HepG2 (cell line): ENCODE results near the gene C1orf159. TPM values are rescaled to one million over a fixed set of nuclear protein-coding genes. Genes with fewer than 3 reads are reported as not detected.

Experiments
- ADNP ChIP-seq: sonication (generic); formaldehyde crosslinking; IDR thresholded peaks from 2 replicates; pipeline ENCODE4 v1.4.0; 2020; ENCODE audit warnings: missing genetic modification reagents
- HNRNPUL1 ChIP-seq: fragments of 200-400 bp; formaldehyde crosslinking; IDR thresholded peaks from 2 replicates; pipeline ENCODE4 v1.6.1; 2017; ENCODE audit warnings: low read depth, mild to moderate bottlenecking, low read length, moderate library complexity
- MTA3 ChIP-seq: sonication (generic); formaldehyde crosslinking; IDR thresholded peaks from 2 replicates; pipeline ENCODE4 v1.4.0; 2020; ENCODE audit warnings: missing genetic modification reagents
- PTBP1 ChIP-seq: fragments of 200-400 bp; formaldehyde crosslinking; IDR thresholded peaks from 2 replicates; pipeline ENCODE4 v1.6.1; 2018; ENCODE audit warnings: low read length, low read depth; ENCODE audit not compliant: poor library complexity, severe bottlenecking
- SRF ChIP-seq: IDR thresholded peaks from 2 replicates; pipeline ENCODE4 v1.6.1; 2011; ENCODE audit warnings: mild to moderate bottlenecking, low read depth, low read length, moderate library complexity
- ZBTB39 ChIP-seq: sonication (generic); formaldehyde crosslinking; IDR thresholded peaks from 2 replicates; pipeline ENCODE4 v1.5.0; 2020; ENCODE audit warnings: missing genetic modification reagents
- ZMYM2 ChIP-seq: sonication (generic); formaldehyde crosslinking; IDR thresholded peaks from 2 replicates; pipeline ENCODE4 v1.8.0; 2022; ENCODE audit warnings: mild to moderate bottlenecking, missing genetic modification reagents
- ZNF292 ChIP-seq: sonication (generic); formaldehyde crosslinking; IDR thresholded peaks from 2 replicates; pipeline ENCODE4 v1.8.1; 2022; ENCODE audit warnings: mild to moderate bottlenecking, low read depth, missing genetic modification reagents, borderline replicate concordance
- ZNF431 ChIP-seq: sonication (generic); formaldehyde crosslinking; IDR thresholded peaks from 2 replicates; pipeline ENCODE4 v1.9.0; 2022; ENCODE audit warnings: missing genetic modification reagents, low read depth, mild to moderate bottlenecking, borderline replicate concordance
- ZNF567 ChIP-seq: sonication (generic); formaldehyde crosslinking; IDR thresholded peaks from 2 replicates; pipeline ENCODE4 v1.8.1; 2023; ENCODE audit warnings: mild to moderate bottlenecking, missing genetic modification reagents, borderline replicate concordance
- ZNF790 ChIP-seq: sonication (generic); formaldehyde crosslinking; IDR thresholded peaks from 2 replicates; pipeline ENCODE4 v1.8.0; 2022; ENCODE audit warnings: missing genetic modification reagents, mild to moderate bottlenecking, borderline replicate concordance
- ZNF792 ChIP-seq: IDR thresholded peaks from 2 replicates; pipeline ENCODE4 v1.6.1; 2016
- ZNF816 ChIP-seq: sonication (generic); formaldehyde crosslinking; IDR thresholded peaks from 2 replicates; pipeline ENCODE4 v1.8.0; 2022; ENCODE audit warnings: missing genetic modification reagents, mild to moderate bottlenecking, borderline replicate concordance
- polyA plus RNA-seq, 8 experiments: library from polyadenylated mRNA; depleted of rRNA in 3 of 8; stranded (reverse) in 7 of 8; unstranded in 1 of 8; fragments of >200 nt; fragmentation: Illumina TruSeq in 4 of 8; extraction: Trizol in 4 of 8; gene quantifications; 2 replicates each; pipeline versions ENCODE4 v1.2.1 to v1.2.3, GENCODE V29; 2011 to 2016; ENCODE audit warnings: low read depth in 4 of 8, missing spikeins in 1 of 8, mixed read lengths in 1 of 8; ENCODE audit not compliant: insufficient read depth in 1 of 8
- total RNA-seq, 5 experiments: library from RNA; depleted of rRNA; stranded (reverse); fragments of >200 nt; fragmentation: Illumina TruSeq; extraction: Trizol; gene quantifications; 2 replicates each; pipeline ENCODE4 v1.2.3, GENCODE V29; 2016; ENCODE audit warnings: low read depth in 1 of 5
- TF ChIP-seq, protein P1 (sequence below): sonication (generic); formaldehyde crosslinking; IDR thresholded peaks from 2 replicates; pipeline ENCODE4; 2020; ENCODE audit warnings: missing genetic modification reagents, mild to moderate bottlenecking, borderline replicate concordance
- TF ChIP-seq, protein P2 (sequence below), 2 experiments: fragments of 450-650 bp in 1 of 2; sonication (generic) in 1 of 2; formaldehyde crosslinking in 1 of 2; IDR thresholded peaks; 2 replicates each; pipeline versions ENCODE4 v1.6.1 to v1.8.0; 2016 to 2022; ENCODE audit warnings: antibody characterized with exemption in 1 of 2, mild to moderate bottlenecking in 1 of 2, missing genetic modification reagents in 1 of 2

C1orf159 gene
- total and polyA plus RNA-seq, 2 of the 13 experiments (the other 11 are each of a cell fraction or from before 2014, with no cell fraction given) = 3.8 to 6.7 TPM

DNA sequence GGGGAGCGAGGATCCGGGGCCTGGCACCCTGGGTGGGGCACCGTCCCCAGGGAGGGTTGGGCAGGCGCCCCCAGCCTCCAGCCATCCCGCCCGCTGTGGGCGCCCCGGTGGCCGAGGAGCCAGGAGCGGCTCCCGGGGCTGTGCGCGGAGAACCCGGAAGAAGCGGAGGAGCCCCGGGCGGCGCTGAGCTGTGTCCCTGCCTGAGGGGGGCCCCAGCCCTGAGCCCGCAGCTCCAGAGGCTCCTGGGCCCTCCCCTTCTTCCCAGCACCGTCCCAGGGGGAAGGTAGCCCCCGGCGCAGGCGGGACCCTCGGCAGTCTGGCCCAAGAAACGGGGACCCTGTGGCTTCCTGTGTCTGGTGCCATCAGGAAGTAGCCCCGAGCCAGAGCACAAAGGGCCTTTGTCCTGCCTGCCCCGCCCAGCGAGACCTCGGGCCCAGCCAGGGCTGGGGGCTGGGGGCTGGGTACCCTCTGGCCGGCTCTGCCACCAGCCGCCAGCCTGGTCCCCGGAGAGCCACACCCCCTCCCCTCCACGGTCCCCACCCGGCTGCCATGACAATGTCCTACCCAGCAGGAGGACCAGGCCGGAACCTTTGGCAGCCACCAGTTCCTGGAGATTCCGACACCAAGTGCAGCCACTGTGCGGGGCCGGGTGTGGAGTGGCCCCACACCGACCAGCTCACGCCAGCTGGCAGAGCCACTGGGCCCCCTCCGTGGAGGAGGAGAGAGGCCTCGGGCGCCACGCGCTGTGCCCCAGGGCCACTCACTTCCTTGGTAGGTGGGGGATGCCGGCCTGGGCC lies 42.2 kb upstream of the C1orf159 start (continued):
- TF ChIP-seq, protein P1, sequence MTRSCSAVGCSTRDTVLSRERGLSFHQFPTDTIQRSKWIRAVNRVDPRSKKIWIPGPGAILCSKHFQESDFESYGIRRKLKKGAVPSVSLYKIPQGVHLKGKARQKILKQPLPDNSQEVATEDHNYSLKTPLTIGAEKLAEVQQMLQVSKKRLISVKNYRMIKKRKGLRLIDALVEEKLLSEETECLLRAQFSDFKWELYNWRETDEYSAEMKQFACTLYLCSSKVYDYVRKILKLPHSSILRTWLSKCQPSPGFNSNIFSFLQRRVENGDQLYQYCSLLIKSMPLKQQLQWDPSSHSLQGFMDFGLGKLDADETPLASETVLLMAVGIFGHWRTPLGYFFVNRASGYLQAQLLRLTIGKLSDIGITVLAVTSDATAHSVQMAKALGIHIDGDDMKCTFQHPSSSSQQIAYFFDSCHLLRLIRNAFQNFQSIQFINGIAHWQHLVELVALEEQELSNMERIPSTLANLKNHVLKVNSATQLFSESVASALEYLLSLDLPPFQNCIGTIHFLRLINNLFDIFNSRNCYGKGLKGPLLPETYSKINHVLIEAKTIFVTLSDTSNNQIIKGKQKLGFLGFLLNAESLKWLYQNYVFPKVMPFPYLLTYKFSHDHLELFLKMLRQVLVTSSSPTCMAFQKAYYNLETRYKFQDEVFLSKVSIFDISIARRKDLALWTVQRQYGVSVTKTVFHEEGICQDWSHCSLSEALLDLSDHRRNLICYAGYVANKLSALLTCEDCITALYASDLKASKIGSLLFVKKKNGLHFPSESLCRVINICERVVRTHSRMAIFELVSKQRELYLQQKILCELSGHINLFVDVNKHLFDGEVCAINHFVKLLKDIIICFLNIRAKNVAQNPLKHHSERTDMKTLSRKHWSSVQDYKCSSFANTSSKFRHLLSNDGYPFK (CRISPR knock-in tag) = no peak
- TF ChIP-seq PTBP1 (no peak), ADNP (CRISPR knock-in tag) (no peak), ZMYM2 (CRISPR knock-in tag) (no peak), HNRNPUL1 (no peak), ZNF567 (CRISPR knock-in tag) (no peak), ZNF790 (CRISPR knock-in tag) (no peak), ZNF431 (CRISPR knock-in tag) (no peak), ZNF816 (CRISPR knock-in tag) (no peak), ZNF792 (CRISPR knock-in tag) (no peak), SRF (no peak), MTA3 (CRISPR knock-in tag) (no peak), ZBTB39 (CRISPR knock-in tag) (no peak), ZNF292 (no peak)
- TF ChIP-seq, protein P2, sequence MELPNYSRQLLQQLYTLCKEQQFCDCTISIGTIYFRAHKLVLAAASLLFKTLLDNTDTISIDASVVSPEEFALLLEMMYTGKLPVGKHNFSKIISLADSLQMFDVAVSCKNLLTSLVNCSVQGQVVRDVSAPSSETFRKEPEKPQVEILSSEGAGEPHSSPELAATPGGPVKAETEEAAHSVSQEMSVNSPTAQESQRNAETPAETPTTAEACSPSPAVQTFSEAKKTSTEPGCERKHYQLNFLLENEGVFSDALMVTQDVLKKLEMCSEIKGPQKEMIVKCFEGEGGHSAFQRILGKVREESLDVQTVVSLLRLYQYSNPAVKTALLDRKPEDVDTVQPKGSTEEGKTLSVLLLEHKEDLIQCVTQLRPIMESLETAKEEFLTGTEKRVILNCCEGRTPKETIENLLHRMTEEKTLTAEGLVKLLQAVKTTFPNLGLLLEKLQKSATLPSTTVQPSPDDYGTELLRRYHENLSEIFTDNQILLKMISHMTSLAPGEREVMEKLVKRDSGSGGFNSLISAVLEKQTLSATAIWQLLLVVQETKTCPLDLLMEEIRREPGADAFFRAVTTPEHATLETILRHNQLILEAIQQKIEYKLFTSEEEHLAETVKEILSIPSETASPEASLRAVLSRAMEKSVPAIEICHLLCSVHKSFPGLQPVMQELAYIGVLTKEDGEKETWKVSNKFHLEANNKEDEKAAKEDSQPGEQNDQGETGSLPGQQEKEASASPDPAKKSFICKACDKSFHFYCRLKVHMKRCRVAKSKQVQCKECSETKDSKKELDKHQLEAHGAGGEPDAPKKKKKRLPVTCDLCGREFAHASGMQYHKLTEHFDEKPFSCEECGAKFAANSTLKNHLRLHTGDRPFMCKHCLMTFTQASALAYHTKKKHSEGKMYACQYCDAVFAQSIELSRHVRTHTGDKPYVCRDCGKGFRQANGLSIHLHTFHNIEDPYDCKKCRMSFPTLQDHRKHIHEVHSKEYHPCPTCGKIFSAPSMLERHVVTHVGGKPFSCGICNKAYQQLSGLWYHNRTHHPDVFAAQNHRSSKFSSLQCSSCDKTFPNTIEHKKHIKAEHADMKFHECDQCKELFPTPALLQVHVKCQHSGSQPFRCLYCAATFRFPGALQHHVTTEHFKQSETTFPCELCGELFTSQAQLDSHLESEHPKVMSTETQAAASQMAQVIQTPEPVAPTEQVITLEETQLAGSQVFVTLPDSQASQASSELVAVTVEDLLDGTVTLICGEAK (IDR thresholded peaks at IDR 0.05) = no peak
- TF ChIP-seq, protein P2 (CRISPR knock-in tag; IDR thresholded peaks at IDR 0.05) = no peak
